Right renal pelvis (tissue), 4 donors: ENCODE results near the gene NTN4. TPM values are rescaled to one million over a fixed set of nuclear protein-coding genes. Genes with fewer than 3 reads are reported as not detected.
"Not testable (repeated sequence)": the region's sequence is repeated elsewhere in the genome, so short reads cannot be mapped to it uniquely, and the experiment has no call there.

ENCODE experiments used
- DNase-seq, 4 donors: peaks; one replicate each; pipeline ENCODE4 v3.0.0-alpha.2; 2013; ENCODE audit warnings: low read depth in 4 of 4, low spot score in 3 of 4, missing footprints in 1 of 4
- polyA plus RNA-seq, 4 donors: library from polyadenylated mRNA; unstranded; fragments of 120-200 nt; gene quantifications; one replicate each; pipeline ENCODE4 v1.2.1, GENCODE V29; 2013; ENCODE audit not compliant: insufficient read length in 4 of 4

The NTN4 gene
- polyA plus RNA-seq, 4 donors: 101 to 137 (median 112) TPM

DNA sequence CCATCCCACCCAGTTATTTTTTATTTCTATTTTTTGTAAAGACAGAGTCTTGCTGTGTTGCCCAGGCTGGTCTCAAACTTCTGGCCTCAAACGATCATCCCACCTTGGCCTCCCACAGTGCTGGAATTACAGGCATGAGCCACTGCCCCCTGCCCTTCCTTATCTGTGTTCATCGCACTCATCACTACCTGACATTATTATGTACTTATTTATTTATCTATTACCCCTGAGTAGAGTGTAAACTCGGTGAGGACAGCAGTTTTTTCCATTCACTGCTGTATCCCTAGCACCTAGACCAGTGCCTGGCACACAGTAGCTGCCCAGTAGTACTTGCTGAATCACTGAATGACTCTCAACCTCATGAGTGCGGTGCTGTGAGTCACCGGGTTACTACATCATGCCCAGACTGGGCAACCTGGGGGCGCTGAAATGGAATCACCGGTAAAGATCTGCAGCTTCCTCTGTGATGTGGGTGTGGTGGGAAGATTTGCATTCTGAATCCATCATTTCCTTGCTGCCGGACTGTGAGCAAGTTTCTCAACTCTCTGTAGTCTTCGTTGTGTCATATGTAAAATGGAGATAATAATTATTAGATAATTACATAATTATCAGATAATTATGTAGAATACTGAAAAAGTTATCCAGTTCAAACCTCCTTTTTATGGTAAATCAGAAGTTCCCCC lies 157.4 kb downstream of the NTN4 start:
- DNase-seq: no peak

DNA sequence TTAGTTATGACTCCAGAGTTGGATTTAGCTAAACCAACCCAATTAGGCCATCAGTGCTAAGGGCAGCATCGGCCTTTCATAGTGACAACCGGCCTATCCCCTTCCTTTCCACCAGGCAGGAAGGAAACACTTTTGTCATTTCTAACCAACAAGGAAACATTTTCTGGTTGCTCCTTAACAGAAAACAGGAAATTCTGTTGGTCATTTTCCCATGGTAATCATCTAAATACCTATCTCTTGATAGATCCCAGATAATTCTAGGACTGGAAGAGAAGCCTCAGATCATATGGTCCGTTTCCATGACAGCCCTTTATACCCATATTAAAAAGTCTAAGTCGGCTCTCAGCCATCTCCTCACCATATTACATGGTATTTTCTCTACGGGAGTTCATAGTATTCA lies 160.1 kb downstream of the NTN4 start:
- DNase-seq: no peak

DNA sequence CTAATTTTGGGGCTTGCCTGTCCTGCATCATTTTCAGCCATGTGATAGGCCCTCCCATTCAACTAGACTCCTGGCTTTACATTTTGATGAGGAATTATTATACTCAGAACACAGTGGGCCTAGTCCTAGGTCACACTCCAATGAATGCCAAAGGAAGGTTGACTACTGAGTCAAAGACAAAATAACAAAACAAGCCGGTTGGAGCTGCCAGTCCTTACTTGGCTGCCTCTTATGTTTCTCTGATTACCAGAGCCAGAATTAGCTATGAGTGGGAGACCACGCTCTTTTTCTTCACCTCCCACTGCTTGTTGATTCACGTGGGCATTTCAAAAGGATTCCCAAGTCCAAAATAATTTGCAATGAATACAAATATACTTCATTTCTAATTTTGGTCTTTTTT lies 161.2 kb downstream of the NTN4 start:
- no peak for DNase-seq

DNA sequence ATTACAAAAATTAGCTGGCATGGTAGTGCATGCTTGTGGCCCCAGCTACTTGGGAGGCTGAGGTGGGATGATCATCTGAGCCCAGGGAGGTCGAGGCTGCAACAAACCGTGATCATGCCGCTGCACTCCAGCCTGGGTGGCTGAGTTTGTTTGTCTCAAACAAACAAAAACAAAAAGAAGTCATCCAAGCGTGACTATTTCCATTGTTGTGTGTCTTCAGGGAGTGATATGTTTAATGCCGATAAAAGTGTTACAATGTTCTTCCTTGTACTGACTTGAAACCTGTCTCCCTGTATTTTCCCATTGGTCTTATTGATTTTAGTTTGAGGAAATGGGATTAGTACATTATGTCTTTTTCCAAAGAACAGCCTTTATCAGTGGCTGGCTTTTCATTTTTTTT lies 163.7 kb downstream of the NTN4 start:
- no peak for DNase-seq

DNA sequence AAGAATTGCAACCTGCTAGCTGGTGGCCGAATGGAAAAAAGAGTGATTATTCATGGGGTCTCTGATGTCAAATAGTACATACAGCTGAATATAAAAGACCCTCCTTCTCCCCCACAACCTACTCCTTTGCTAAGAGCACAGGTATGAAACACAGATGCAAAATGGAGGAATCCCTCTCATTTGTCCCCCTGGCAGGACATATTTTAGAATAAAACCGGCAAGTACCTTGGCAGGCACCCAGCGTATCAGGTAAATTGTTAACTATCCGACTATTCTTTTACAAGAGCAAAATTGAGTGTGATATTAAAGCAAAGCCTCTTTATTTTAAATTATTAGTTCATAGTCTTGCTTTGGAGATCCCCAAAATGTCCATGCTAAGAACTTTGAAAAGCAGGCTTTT lies 165.6 kb downstream of the NTN4 start:
- no peak for DNase-seq

DNA sequence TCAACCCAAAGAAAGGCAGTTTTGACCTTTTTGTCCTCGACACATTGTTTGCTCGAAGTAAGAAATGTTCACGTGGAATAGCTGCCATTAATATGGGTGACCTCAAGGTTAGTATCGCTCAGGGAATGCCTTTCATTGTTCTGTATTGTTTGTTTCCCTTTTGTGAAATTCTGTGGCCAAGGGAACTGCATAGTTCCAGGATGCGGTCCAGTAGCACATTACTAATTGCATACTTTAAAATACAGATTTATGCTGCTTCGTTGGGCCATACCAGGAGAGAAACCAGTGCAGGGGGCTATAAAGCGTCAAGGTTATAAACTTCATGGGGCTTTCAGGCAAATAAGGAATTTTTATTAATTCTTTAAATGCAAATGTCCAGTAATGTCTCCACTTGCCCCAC lies 166.0 kb downstream of the NTN4 start:
- DNase-seq: no peak

DNA sequence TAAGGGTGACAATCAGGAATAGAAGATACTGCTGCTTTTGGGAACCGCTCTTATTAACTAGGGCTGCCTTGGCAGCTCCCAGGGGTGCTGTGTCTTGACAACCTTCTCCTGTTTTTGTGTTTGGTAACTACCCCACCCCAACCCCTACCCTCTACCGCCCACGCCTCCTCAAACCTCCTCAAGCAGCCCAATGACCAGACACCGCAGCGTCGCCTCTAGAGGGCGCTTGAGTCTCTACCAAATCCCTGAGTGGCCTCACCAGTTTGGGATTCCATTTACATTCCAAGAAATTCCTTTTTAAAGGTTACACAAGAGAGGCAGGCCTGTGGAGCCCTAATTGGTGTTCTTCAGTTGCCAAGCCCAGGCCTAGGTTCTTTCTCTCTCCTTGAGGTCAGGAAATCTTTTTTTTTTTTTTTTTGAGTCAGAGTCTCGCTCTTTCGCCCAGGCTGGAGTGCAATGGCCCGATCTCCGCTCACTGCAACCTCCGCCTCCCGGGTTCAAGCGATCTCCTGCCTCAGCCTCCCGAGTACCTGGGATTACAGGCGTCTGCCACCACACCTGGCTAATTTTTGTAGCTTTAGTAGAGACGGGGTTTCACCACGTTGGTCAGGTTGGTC lies 166.9 kb downstream of the NTN4 start:
- DNase-seq: peak in 1 of 4 donors; percentile 61

DNA sequence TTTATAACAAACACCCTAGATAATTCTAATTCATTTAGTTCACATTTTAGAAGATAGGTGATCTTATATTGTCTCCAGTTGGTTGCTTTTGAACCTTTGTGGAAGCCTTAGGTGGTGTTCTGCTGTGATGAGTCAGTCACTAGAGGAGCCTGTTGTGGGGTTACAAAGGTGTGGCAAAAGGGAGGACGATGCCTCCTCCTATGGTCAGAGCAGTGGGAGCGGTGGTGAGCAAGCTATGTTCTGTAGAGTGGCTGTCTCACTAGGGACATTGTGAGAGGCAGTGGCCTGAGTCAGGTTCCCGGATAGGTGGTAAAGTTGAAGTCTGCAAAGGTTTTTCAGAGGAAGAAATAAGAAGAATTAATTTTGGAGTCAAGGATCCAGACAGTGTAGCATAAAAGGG lies 167.7 kb downstream of the NTN4 start:
- DNase-seq: no peak

DNA sequence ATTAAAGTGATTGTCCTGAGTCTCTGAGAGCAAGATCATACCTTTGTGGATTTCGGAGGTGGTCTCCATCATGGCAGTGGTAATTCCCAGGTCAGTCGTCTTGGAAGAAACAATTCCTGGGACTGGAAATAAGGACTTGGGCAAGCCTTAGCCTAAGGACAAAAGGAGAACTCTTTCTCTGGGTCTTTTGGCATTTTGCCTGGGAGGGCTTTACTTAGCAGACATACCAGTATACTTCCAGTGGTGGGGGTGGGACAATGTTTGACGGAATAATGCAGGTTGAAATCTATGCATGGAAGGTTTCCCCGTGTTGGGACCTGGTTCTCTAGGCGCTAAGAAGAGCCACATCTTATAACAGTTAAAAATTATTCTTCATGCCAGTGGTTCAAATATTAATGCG lies 168.8 kb downstream of the NTN4 start:
- no peak for DNase-seq

DNA sequence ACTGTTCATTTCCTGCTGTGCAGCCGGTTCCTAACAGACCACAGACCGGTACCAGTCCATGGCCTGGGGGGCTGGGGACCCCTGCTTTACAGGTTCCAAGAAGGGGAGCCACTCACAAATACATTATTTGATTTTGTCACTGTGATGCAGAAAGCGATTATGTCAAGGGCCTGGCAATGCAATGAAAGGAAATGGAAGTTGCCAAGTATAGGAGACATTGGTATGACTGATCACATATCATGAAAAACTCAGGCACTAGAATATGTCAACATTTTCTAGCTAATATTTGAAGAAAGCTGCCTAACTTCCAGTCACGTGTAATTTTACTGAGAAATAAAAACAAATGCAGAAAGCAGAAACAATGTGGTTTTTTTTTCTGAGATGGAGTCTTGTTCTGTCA lies 170.4 kb downstream of the NTN4 start:
- DNase-seq: no peak

DNA sequence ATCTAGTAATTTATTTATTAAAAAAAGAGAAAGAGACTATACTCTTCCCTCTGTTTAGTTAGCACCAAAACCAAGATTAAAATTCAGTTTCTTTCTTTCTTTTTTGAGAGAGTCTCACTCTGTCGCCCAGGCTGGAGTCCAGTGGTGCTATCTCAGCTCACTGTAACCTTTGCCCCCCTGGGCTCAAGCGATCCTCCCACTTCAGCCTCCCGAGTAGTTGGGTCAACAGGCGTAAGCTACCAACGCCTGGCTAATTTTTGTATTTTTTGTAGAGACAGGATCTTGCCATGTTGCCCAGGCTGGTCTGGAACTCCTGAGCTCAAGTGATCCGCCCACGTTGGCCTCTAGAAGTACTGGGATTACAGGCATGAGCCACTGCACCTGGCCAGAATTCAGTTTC lies 174.1 kb downstream of the NTN4 start:
- DNase-seq: not testable (repeated sequence)

DNA sequence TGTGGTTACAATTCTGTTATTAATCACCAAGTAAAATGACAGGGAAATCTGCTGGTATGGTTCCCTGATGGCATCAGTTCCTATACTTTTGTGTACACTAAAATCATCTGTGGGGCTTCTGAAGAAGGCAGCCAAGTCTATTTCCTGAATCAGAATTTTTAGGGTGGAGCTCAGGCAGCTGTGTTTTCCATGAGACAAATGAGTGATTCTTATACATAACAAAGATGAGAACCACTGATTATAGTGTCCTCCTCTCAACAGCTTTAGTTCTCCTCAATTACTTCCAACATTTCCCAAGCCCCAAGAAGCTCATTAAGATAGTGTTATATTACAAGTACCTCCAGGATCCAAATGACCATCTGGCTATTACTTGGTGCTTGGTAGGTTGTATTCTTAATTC lies 174.8 kb downstream of the NTN4 start:
- no peak for DNase-seq

DNA sequence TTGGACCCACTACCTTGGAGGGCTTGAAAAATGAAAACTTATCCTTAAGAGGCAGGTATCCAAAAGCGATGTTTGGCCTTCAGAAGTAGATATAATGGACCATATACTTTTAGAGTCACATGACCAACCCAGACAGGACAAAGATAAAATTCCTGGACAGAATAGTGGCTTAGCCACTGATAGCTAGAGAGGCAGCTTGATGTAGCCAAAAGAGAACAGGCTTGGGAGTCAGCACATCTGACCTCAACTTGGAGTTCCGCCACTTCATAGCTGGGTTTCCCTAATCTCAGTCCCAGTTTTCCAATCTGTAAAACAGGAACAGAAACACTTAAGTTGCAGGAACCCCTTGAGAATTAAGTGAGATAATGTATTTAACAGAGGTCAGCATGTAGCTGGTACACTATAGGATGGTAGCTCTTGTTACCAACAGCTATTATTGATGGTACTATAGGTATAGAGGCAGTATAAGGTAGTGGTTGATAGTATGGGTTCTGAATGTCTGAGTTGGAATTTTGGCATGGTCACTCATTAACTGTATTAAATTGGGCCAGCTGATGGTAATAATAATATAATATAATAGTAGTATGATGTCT lies 176.1 kb downstream of the NTN4 start:
- no peak for DNase-seq

DNA sequence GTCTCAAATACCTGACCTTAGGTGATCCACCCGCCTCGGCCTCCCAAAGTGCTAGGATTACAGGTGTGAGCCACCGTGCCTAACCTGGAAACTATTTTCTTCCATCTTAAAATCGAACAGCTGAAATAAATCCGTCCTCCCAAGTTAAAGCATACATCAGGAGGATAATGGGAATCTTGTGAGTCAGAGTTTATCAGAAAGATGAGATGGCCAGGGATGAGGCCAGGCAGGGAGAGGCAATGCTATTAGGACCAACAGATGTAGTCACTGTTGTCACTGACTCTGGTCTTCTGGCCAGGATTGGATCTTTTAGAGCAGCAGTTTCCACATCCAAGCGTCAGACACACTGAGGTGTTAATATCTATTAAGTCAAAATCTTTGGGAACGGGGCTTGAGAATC lies 177.5 kb downstream of the NTN4 start:
- DNase-seq: no peak

DNA sequence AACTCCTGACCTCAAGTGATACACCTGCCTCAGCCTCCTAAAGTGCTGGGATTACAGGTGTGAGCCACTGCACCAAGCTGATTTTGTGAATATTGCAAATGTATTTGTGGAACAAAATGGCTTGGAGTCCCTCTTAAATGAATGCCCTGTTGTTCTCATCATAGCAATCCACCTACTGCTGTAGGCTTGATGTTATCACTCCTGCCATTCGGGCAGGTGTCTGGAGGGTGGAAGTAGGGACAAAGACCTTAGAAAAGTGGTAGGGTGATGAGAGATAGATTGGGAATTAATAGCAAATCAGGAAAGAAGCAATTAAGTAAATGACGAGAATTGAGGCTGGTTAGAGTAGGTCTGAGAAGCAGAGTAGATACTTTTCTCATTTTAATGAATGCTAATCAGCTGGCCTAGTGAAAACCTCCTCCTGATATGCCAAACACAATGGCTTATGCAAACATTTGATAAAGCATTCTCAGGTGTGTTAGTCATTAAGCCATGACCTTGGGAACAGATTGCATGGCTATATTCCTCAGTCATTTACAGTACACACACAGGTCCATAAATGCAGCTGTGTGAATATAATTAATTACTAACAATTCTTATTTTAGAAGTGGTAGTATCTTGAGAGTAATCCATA lies 178.8 kb downstream of the NTN4 start:
- DNase-seq: no peak

DNA sequence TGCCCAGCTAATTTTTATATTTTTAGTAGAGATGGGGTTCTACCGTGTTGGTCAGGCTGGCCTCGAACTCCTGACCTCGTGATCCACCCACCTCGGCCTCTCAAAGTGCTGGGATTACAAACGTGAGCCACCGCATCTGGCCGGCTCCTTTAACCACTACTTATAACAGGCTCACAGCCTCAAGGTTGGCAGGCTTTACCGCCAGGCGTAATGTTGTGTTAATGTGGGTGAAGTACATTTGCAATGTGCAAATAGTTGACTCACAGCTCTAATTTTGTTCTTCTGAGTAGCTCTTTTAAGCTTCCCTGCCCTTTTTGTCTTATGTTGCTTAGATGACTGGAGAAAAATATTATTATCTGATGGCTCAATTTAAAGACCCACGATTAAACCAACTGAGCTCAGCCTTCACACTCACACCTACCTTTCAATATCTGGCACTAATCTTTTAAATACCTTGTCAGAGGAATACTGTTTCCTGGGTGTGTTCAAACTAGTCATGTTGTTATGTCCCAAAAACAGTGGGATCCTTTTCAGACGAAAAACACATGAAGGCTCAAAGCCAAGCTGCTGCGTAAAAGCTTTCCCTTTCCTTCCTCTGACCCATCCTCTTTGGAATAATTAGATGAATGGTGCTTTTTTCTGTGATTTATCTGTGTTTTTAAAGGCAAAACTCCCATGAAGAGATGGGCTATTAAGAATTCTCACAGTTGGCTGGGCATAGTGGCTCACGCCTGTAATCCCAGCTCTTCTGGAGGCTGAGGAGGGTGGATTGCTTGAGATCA lies 182.1 kb downstream of the NTN4 start:
- no peak for DNase-seq

Other genes starting within 250 kb of the NTN4 start
- 1 to 10 TPM; 1.7 to 3.0 (median 2.4) TPM for gene USP44, start 239.3 kb downstream of the NTN4 start, polyA plus RNA-seq
- 100 to 1,000 TPM in 1 of 4 donors, 10 to 100 TPM in 3; 89.4 to 108 (median 97.2) TPM for gene SNRPF, start 68.2 kb upstream of the NTN4 start, polyA plus RNA-seq
- gene CCDC38, start 151.8 kb upstream of the NTN4 start, polyA plus RNA-seq: under 1 TPM; 0.40 to 0.49 (median 0.48) TPM
- 1 to 10 TPM; 1.0 to 1.5 (median 1.2) TPM for gene AMDHD1, start 152.6 kb upstream of the NTN4 start, polyA plus RNA-seq
- under 1 TPM; 0.35 to 0.42 (median 0.38) TPM for gene HAL, start 205.6 kb upstream of the NTN4 start, polyA plus RNA-seq
- 100 to 1,000 TPM; 126 to 134 (median 133) TPM for gene LTA4H, start 244.8 kb upstream of the NTN4 start, polyA plus RNA-seq